CD4-positive, CD25-positive, alpha-beta regulatory T cell (primary cell): ENCODE results near the gene TRAPPC3. TPM values are rescaled to one million over a fixed set of nuclear protein-coding genes. Genes with fewer than 3 reads are reported as not detected.
"Not testable (repeated sequence)": the region's sequence is repeated elsewhere in the genome, so short reads cannot be mapped to it uniquely, and the experiment has no call there.

ENCODE experiments used
- ATAC-seq, 2 donors: fragments of 150-1000 bp; cut with Tn5 transposase; one replicate each; pipeline ENCODE4 v1.10.0; 2021; ENCODE audit warnings: low read depth in 2 of 2, moderate number of reproducible peaks in 2 of 2, moderate library complexity in 1 of 2
- DNase-seq, 3 donors: peaks; one replicate each; pipeline versions ENCODE4 v3.0.0 to v3.0.0-alpha.2; 2012 to 2022; ENCODE audit warnings: mixed read lengths in 1 of 3
- H3K27ac ChIP-seq: one replicate; pipeline ENCODE4 v1.7.0; 2013; ENCODE audit warnings: mild to moderate bottlenecking, low read length; ENCODE audit not compliant: insufficient read depth, poor library complexity, severe bottlenecking
- H3K27me3 ChIP-seq: one replicate; pipeline ENCODE4 v1.7.0; 2013; ENCODE audit warnings: low read length; ENCODE audit not compliant: control insufficient read depth, insufficient read depth
- H3K36me3 ChIP-seq: one replicate; pipeline ENCODE4 v1.7.0; 2013; ENCODE audit warnings: mild to moderate bottlenecking, low read length, moderate library complexity; ENCODE audit not compliant: control insufficient read depth, insufficient read depth
- H3K4me1 ChIP-seq: 2 replicates; pipeline ENCODE4 v1.7.0; 2013; ENCODE audit warnings: mild to moderate bottlenecking, low read length; ENCODE audit not compliant: insufficient read depth, control insufficient read depth, poor library complexity, severe bottlenecking
- H3K4me3 ChIP-seq: one replicate; pipeline ENCODE4 v1.7.0; 2013; ENCODE audit warnings: low read depth, mild to moderate bottlenecking, low read length, moderate library complexity
- H3K9me3 ChIP-seq, 2 experiments: 1 replicate in 1 of 2; 2 replicates in 1 of 2; pipeline ENCODE4 v1.7.0; 2013; ENCODE audit warnings: low read length in 2 of 2, mild to moderate bottlenecking in 1 of 2, moderate library complexity in 1 of 2; ENCODE audit not compliant: control insufficient read depth in 2 of 2
- H3K27ac Mint-ChIP-seq, 3 donors: one replicate each; pipeline ENCODE4 v1.8.0; 2020 to 2022; ENCODE audit warnings: mild to moderate bottlenecking in 3 of 3, mixed read lengths in 3 of 3, moderate library complexity in 2 of 3
- H3K27me3 Mint-ChIP-seq: one replicate; pipeline ENCODE4 v1.8.0; 2022; ENCODE audit warnings: mild to moderate bottlenecking, mixed read lengths
- H3K36me3 Mint-ChIP-seq: one replicate; pipeline ENCODE4 v1.8.0; 2020; ENCODE audit warnings: mixed read lengths
- H3K4me1 Mint-ChIP-seq, 4 donors: one replicate each; pipeline ENCODE4 v1.8.0; 2020 to 2022; ENCODE audit warnings: mixed read lengths in 4 of 4, mild to moderate bottlenecking in 1 of 4
- H3K4me3 Mint-ChIP-seq, 4 donors: one replicate each; pipeline ENCODE4 v1.8.0; 2020 to 2022; ENCODE audit warnings: mild to moderate bottlenecking in 4 of 4, mixed read lengths in 4 of 4, moderate library complexity in 3 of 4
- H3K9me3 Mint-ChIP-seq, 7 donors: one replicate each; pipeline ENCODE4 v1.8.0; 2020 to 2022; ENCODE audit warnings: mixed read lengths in 7 of 7, mild to moderate bottlenecking in 3 of 7, moderate library complexity in 2 of 7
- polyA plus RNA-seq, 4 donors: library from polyadenylated mRNA; unstranded; fragments of 300-500 nt; fragmentation: Illumina TruSeq; gene quantifications; one replicate each; pipeline ENCODE4 v1.2.3, GENCODE V29; 2021
- total RNA-seq: library from RNA; stranded (reverse); gene quantifications from one replicate; pipeline ENCODE4 v1.2.3, GENCODE V29; 2022

Gene TRAPPC3
- total and polyA plus RNA-seq, 5 donors from 2014 or later, result 45.6 to 137 (median 124) TPM

DNA sequence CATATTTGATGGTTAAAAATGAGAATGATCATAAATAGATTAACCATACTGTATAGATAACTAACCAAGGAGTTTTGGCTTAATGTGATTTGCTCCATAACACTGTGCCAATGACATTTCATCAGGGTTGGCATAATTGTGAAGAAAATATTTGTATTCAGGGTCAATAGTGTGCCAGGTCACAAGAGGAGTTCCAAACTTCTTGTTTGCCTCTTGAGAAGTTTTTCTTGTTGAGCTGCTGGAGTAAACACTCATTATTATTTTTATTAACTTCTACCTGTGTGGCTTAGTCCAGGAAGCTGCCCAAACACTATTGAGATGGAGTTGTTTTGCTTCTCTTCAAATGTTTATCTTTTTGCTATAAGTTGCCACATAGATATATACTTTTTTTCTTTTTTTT lies 14.1 kb upstream of the TRAPPC3 start:
- H3K36me3 ChIP-seq, result peaks cover 11% of the 10 kb centered on the region
- Mint-ChIP-seq H3K9me3 (no peaks in the 10 kb centered on the region), H3K4me1 (peaks cover 28 to 87% (median 69%) of the 10 kb centered on the region in 4 donors), H3K36me3 (peaks cover 20% of the 10 kb centered on the region), H3K4me3 (peak overlapping the region; percentile 66 to 91 (median 78)), H3K27ac (peak overlapping the region; percentile 92 to 100 (median 98)), H3K27me3 (no peaks in the 10 kb centered on the region)
- no peaks in the 10 kb centered on the region for H3K27me3 ChIP-seq
- H3K27ac ChIP-seq, result peak overlapping the region; percentile 88
- H3K4me3 ChIP-seq, result peak overlapping the region; percentile 26
- ATAC-seq (no peak), DNase-seq (no peak)
- H3K9me3 ChIP-seq, result no peaks in the 10 kb centered on the region
- H3K4me1 ChIP-seq, result peaks cover 66% of the 10 kb centered on the region

DNA sequence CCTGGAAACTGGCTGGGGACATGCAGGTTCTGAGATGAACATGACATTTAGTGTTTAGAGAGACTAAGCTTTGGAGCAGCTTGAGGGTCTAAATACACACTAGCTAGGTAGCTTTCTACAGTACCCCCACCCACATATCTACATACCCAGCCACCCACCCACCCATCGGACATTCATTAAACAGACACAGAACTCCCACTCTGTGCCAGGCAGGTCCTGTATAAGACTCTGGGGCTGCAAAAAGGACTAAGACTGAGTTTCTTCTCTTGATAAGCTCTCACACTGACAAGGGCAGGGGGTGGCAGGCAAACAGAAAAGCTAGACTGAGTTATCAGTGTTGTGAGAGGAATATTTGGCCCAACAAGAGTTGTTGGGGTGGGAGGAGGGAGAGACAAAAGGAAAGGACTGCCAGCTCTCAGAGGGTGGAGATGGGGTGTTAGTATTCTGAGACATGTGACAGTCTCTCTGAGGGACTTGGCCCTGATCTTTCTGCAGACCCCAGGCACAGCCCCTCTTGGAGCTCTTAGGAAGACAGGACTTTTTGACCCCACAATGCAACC lies 13.5 kb upstream of the TRAPPC3 start:
- Histone ChIP-seq H3K27me3 (no peaks in the 10 kb centered on the region), H3K4me1 (peaks cover 73% of the 10 kb centered on the region), H3K4me3 (peak overlapping the region; percentile 82), H3K27ac (peak overlapping the region; percentile 88), H3K36me3 (peaks cover 10% of the 10 kb centered on the region), H3K9me3 (no peaks in the 10 kb centered on the region)
- ATAC-seq, result no peak
- Mint-ChIP-seq H3K4me3 (peak overlapping the region; percentile 78 to 94 (median 90)), H3K27me3 (no peaks in the 10 kb centered on the region), H3K27ac (peak overlapping the region; percentile 92 to 100 (median 98)), H3K4me1 (peaks cover 28 to 90% (median 72%) of the 10 kb centered on the region in 4 donors), H3K36me3 (peaks cover 17% of the 10 kb centered on the region), H3K9me3 (no peaks in the 10 kb centered on the region)
- no peak for DNase-seq

DNA sequence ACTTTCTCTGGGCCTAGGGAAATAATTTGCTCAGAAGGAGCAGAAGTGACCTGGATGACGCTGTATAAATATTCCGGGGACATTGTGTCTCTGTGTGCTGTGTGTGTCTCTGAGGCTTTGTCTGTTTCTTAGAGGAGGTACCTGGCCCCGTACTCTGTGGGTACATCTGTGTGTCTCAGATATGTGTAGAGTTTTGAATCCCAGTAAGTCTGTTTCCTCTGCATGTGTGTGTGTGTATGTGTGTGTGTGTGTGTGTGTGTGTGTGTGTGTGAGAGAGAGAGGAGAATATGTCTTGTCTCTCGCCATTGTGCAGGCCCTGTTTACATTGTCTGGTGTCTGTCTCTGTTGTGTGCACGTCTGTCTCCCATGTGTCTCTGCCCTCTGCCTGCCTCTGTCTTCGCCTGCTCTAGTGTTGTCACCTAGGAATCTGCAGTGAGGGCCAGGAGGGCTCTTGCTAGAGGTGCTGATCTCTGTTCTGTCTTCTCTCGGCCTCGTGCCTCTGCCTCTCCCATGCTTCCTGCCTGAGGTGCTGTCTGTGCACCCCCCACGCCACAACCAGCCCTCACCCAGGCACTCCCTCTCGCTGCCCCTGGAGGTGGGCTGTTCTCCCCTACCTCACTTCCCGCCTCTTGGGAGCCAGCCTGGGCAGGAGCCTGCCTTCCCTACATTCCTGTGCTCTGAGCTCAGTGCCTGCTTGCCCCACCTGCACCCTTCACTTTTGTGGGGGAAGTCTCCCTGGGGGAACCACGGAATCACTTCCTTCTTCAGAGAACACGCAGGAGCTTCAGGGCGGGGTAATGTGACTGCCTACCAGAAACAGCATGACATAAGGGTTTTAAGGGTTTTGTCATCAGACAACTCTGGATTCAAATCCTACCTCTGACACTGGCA lies 12.6 kb upstream of the TRAPPC3 start:
- DNase-seq (peak; percentile 25 to 72 (median 58)), ATAC-seq (peak; percentile 61 to 66)
- no peaks in the 10 kb centered on the region for H3K27me3 ChIP-seq
- peaks cover 1% of the 10 kb centered on the region for H3K36me3 ChIP-seq
- H3K9me3 ChIP-seq, result no peaks in the 10 kb centered on the region
- H3K4me3 ChIP-seq, result peak overlapping the region; percentile 82
- no peaks in the 10 kb centered on the region for H3K27me3 Mint-ChIP-seq
- H3K27ac ChIP-seq, result peak overlapping the region; percentile 88
- H3K27ac Mint-ChIP-seq, result peak overlapping the region; percentile 92 to 100 (median 98)
- H3K36me3 Mint-ChIP-seq, result peaks cover 14% of the 10 kb centered on the region
- H3K9me3 Mint-ChIP-seq, result no peaks in the 10 kb centered on the region
- peak overlapping the region; percentile 78 to 94 (median 90) for H3K4me3 Mint-ChIP-seq
- peaks cover 81% of the 10 kb centered on the region for H3K4me1 ChIP-seq
- H3K4me1 Mint-ChIP-seq, result peaks cover 26 to 92% (median 71%) of the 10 kb centered on the region in 4 donors

DNA sequence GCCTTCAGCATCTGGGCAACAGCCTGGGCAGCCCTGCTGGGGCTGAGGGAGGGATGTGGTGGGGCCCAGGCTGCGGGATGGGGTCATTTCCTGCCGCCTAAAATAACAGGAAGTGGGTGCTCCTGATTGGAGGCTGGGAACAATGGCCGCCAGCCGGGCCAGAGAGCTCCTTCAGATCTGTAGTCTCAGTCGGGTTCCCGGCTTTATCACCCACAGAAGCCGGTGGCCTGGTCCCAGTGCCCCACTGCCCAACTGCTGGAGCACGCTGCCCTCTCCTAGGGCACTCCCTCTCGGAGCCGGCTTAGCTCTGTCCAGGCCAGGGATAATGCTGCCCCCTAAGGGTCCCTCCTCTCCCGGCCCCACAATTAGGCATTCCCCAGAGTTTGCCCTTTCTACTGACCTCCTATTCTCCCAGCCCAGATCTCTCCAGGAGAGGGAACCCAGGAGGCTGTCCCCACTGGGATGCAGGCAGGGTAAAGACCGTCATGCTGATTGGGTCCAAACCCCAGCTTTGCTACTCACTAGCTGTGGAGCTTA lies 11.7 kb upstream of the TRAPPC3 start:
- H3K4me1 Mint-ChIP-seq, result peaks cover 23 to 84% (median 65%) of the 10 kb centered on the region in 4 donors
- peak overlapping the region; percentile 88 for H3K27ac ChIP-seq
- no peaks in the 10 kb centered on the region for H3K9me3 Mint-ChIP-seq
- H3K4me1 ChIP-seq, result peaks cover 79% of the 10 kb centered on the region
- no peaks in the 10 kb centered on the region for H3K9me3 ChIP-seq
- H3K36me3 ChIP-seq, result no peaks in the 10 kb centered on the region
- H3K27ac Mint-ChIP-seq, result peak overlapping the region; percentile 92 to 100 (median 98)
- H3K4me3 Mint-ChIP-seq, result peak overlapping the region; percentile 78 to 94 (median 90)
- no peaks in the 10 kb centered on the region for H3K27me3 Mint-ChIP-seq
- peak overlapping the region; percentile 82 for H3K4me3 ChIP-seq
- ATAC-seq (peak; percentile 38 to 52), DNase-seq (peak; percentile 46 to 87 (median 53))
- H3K36me3 Mint-ChIP-seq, result peaks cover 9% of the 10 kb centered on the region
- no peaks in the 10 kb centered on the region for H3K27me3 ChIP-seq

DNA sequence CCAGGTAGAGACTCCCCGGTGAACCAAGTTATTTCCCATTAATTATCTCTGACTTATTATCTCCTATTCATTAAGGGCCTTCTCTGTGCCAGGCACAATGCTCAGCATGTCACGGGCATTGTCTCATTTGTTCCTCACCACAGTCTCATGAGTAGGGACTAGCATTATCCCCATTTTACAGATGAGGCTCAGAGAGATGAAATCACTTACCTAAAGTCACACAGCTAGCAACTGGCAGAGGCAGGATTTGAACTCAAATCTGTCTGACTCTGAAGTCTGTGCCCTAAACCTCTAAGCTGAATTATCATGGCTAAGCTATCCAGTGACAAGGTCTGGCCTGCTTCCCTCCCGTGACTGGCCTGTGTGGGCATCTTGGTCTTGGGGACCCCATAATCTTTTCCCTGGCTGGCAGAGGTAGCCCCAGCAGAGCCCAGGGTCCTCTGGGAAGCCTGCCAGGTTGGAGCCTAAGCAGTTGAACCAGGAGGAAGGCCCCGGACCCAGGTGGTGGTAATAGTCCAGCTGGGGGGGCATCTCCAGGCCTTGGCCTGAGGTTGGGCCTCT lies 11.2 kb upstream of the TRAPPC3 start:
- peak overlapping the region; percentile 88 for H3K27ac ChIP-seq
- H3K27me3 Mint-ChIP-seq, result no peaks in the 10 kb centered on the region

DNA sequence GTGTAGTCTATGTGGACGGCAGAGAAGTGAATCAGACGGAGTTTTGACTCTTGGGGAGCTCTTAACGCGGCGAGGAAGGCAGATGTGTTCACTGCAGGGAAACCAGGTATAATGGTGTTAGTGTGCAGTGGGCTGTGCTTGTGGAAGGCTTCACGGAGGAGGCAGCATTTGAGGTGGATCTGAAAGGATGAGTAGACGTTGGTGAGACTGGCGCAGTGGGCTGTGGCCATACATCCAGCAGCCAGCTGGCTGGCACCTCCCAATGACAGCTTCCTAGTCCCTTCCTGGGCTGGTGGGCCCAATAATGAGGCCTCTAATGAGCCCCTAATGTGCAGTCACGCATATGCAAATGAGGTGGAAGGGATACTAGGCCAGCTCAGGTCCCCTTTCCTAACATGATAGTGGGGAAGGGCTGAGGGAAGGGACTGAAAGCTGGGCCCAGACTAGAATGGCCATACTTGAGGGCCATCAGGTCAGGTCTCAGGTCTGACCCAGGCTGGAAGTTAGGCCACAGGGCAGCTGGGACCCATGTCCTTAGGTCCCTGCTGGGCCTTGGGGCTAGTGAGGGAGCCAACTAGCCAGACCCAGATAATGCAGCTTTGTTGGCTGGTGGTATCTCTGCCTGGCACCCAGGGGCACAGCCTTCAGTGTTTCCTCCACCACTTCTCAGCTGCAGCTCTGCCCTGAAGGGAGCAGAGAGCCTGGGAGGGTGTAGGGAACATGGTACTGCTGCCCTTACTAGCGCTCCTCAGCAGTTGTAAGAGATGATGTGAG lies 10.5 kb upstream of the TRAPPC3 start:
- Histone ChIP-seq H3K9me3 (no peaks in the 10 kb centered on the region), H3K36me3 (no peaks in the 10 kb centered on the region), H3K27me3 (no peaks in the 10 kb centered on the region), H3K4me3 (peak overlapping the region; percentile 82), H3K4me1 (peaks cover 84% of the 10 kb centered on the region), H3K27ac (peak overlapping the region; percentile 88)
- ATAC-seq (no peak), DNase-seq (no peak)
- H3K4me3 Mint-ChIP-seq, result peak overlapping the region; percentile 78 to 94 (median 90)
- H3K4me1 Mint-ChIP-seq, result peaks cover 21 to 81% (median 62%) of the 10 kb centered on the region in 4 donors
- peak overlapping the region; percentile 92 to 100 (median 98) for H3K27ac Mint-ChIP-seq
- peaks cover 8% of the 10 kb centered on the region for H3K36me3 Mint-ChIP-seq
- H3K27me3 Mint-ChIP-seq, result no peaks in the 10 kb centered on the region
- no peaks in the 10 kb centered on the region for H3K9me3 Mint-ChIP-seq

More for the DNA sequence above, 11.2 kb upstream of the TRAPPC3 start:
- no peaks in the 10 kb centered on the region for H3K9me3 Mint-ChIP-seq
- DNase-seq (peak in 1 of 3 donors; percentile 31), ATAC-seq (no peak)
- Histone ChIP-seq H3K9me3 (no peaks in the 10 kb centered on the region), H3K4me3 (peak overlapping the region; percentile 82), H3K36me3 (no peaks in the 10 kb centered on the region), H3K4me1 (peaks cover 77% of the 10 kb centered on the region), H3K27me3 (no peaks in the 10 kb centered on the region)
- H3K36me3 Mint-ChIP-seq, result peaks cover 9% of the 10 kb centered on the region
- peaks cover 23 to 79% (median 63%) of the 10 kb centered on the region in 4 donors for H3K4me1 Mint-ChIP-seq
- H3K4me3 Mint-ChIP-seq, result peak overlapping the region; percentile 78 to 94 (median 90)
- peak overlapping the region; percentile 92 to 100 (median 98) for H3K27ac Mint-ChIP-seq

DNA sequence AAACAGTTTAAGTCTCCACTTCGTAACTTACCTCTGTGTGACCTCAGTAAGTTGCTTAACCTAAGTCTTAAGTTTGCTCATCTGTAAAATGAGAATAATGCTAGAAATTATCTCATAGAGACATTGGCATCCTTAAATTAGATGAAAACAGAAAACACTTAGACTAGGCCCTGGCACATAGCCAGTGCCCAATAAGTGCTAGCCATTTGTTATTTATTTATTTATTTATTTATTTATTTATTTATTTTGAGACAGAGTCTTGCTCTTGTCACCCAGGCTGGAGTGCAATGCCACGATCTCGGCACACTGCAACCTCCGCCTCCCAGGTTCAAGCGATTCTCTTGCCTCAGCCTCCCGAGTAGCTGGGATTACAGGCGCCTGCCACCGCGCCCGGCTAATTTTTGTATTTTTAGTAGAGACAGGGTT lies 9.6 kb upstream of the TRAPPC3 start:
- Histone ChIP-seq H3K4me1 (peaks cover 82% of the 10 kb centered on the region), H3K4me3 (peak overlapping the region; percentile 82), H3K27ac (peak overlapping the region; percentile 88)
- DNase-seq, H3K36me3 Mint-ChIP-seq, ATAC-seq, H3K27me3 Mint-ChIP-seq, H3K9me3 Mint-ChIP-seq, H3K27me3 ChIP-seq, H3K9me3 ChIP-seq, H3K36me3 ChIP-seq: not testable (repeated sequence)
- H3K27ac Mint-ChIP-seq, result peak overlapping the region; percentile 92 to 100 (median 98)
- H3K4me1 Mint-ChIP-seq, result peaks cover 13 to 80% (median 59%) of the 10 kb centered on the region in 4 donors
- peak overlapping the region; percentile 87 to 97 (median 92) for H3K4me3 Mint-ChIP-seq
